ENCODE results near the gene ETNK2.
A peak's percentile ranks its signal among the peaks of the same experiment; 100 is the strongest.
"Not testable (repeated sequence)": the region's sequence is repeated elsewhere in the genome, so short reads cannot be mapped to it uniquely, and the experiment has no call there.

ETNK2 gene

GRCh38 chr1:204094313-204094729 lies 57.5 kb downstream of the ETNK2 start:
- DNase-seq = no peak

DNA sequence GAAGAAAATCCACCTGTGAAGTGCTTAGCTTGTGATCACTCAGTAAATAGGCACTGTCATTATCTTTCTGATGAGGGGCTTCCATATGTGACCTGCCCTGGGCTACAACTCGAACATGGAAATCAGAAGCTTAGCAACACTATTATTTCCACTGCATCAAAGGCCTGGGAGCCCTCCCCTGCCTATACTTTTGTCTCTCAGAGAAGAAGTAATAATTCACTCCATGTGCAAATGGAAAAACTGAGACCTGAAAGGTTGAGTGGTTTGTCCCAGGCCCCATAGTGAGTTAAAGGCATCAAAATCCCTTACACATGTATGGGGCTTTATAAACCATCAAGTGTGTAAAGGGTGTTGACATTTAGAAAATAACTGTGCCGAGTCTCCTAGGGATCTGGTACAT lies 58.1 kb downstream of the ETNK2 start:
- DNase-seq = no peak

GRCh38 chr1:204093421-204093717 lies 58.5 kb downstream of the ETNK2 start:
- peak; percentile 19 for DNase-seq

GRCh38 chr1:204092632-204093420 lies 59.0 kb downstream of the ETNK2 start:
- no peak for DNase-seq

DNA sequence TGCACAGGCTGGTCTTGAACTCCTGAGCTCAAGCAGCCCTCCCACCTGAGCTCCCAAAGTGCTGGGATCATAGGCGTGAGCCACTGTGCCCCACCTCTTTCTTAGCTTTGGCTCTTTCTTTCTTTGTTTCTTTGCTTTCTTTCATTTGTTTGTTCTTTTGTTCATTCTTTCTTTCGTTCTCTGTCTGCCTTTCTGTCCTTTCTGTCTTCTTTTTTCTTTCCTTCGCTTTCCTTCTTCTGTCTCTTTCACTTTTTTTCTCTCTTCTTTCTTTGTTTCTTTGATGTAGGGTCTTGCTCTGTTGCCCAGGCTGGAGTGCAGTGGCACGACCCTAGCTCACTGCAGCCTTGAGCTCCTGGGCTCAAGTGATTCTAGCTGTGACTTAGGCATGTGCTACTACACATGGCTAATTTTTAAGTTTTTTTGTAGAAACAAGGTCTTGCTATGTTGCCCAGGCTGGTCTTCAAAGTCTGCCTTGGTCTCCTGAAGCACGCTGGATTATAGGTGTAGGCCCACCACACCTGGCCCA lies 60.0 kb downstream of the ETNK2 start:
- no peak for DNase-seq

GRCh38 chr1:204091066-204091465 lies 60.8 kb downstream of the ETNK2 start:
- DNase-seq = no peak

DNA sequence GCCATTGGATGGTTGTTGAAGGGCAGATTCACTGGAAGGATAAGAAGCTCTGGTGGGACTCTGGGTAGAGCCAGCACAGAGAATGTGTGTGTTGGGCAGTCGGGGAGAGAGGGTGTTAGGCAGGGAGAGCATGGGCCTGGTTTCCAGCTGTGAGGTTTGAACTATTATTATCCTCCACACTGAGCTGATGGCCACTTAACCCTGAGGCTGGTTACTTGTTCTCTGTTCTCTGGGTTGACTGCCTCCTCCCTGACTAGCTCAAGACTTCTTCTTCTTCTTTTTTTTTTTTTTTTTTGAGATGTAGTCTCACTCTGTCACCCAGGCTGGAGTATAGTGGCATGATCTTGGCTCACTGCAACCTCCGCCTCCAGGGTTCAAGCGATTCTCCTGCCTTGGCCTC lies 61.7 kb downstream of the ETNK2 start:
- not testable (repeated sequence) for DNase-seq

- no peak for DNase-seq
These were observed 62.6 kb downstream of the ETNK2 start for GRCh38 chr1:204089044-204089751.

DNA sequence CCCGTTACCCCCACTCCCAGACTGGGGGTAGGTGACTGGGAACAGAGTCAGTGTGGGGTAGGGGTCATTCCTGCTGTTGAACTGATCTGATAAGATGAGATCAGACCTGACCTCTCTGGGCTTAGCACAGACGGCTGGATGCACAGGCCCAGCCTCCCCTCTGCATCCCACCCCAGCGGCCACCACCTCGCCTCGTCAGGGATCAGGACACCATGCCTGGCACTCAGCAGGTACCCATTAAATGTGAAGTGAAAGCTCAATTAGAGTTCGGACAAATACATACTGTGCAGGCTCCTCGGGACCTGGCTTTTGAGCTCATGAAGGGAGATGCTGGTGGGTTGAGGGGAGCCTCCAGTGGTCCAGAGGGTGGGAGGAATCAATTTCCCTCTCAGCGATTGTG lies 63.2 kb downstream of the ETNK2 start:
- DNase-seq = no peak

GRCh38 chr1:204087893-204088528 lies 63.8 kb downstream of the ETNK2 start:
- DNase-seq = no peak

DNA sequence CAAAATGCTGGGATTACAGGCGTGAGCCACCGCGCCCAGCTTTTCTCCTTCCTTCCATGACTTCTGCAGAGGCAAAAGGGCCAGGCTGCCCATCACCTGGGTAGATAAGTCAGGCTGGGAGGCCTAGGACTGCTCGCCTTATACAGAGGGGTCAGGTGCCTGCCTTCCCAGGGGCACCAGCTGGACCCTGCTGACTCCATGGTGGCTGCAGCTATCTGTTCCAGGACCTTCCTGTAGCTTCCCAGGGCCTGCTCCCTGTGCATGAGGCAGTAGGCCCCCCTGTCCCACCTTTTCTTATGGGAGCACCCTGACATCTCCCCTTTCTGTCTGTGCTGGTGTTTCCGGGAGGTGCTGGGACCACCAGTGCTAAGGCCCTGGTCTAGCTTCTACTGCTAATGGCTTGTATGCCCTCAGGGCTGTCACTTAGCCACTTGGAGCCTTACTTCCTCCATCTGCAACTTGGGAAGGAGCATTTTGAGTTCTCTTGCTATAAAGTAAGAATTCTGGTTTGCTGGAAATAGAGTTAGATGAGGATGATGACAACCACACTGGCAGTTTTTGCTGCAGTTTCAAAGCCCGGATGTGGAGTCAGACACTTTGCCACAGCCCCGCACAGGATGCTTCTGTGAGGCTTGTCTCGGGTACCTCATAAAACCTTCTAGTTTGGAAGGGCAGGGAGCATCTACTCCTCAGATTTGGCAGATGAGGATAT lies 64.5 kb downstream of the ETNK2 start:
- DNase-seq = no peak

GRCh38 chr1:204085876-204086275 lies 66.0 kb downstream of the ETNK2 start:
- no peak for DNase-seq

DNA sequence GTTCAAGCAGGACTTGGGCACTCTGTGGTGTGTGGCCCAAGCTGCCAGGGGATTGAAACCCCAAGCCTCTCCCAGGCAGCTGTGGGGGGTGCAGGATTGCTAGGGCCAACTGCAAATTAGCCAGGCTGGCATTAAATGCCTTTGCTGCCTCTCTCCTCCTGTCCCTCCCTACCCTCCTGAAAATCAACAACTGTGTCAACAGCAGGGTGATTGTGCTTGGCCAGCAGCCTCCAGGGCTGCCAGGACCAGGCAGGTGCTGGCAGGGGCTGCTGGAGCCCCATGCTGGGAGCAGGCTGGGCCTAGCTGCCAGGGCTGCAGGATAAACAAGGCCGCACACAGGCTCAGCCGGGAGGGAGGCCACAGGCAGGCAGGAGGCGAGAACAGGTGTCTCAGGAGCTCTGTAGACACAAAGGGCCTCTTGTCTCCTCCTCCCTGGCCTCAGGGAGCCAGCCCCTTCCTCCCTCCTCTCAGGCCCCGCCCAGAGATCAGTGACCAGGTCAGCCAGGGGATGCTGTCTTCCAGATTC lies 67.5 kb downstream of the ETNK2 start:
- DNase-seq = peak; percentile 94

DNA sequence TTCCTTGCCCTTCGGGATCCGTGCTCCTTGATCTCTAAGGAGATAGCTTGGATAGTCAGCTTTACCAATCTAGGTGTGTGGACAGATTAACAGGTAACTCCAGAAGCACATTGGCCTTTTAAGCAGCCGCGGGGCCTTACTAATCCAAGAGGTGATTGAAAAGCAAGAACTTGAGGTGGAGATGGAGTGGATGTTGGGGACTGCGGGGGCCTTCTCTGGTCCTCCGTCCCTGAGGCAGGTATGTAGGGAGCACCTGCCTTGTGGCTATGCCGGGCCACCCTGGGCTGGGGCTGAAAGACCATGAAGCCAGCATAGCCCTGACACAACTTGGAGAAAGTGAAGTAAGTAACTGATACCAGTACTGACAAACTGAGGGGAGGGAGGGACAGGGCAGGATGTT lies 68.4 kb downstream of the ETNK2 start:
- no peak for DNase-seq

GRCh38 chr1:204081791-204082513 lies 69.9 kb downstream of the ETNK2 start:
- no peak for DNase-seq

DNA sequence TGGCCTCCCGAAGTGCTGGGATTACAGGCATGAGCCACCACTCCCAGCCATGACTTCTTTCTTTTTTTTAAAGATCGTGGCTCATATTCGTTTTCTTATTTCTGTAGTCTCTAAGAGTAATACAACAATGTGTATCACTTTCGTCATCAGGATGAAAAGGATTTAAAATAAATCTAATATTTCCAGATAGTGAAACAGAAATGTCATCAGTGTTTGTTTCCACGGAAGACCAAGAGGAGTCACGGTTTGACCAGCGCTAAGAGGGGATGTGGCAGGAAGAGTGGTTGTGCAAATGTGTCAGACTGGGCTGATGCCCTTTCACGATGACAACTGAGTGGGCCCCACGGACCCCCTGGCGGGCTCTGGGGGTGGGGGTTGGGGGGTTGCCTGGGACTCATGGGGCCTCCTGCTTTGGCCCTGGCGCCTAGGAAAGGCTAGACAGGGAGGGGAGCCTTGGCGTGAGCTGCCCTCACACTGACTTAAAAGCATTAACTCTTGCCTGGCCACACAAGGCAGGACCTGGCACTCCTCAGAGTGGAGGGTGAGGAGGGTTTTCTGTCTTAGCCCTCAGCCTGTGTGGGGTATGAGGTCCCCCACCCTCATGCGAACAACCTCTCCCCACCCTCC lies 70.6 kb downstream of the ETNK2 start:
- no peak for DNase-seq

All from NCI-H2029 (cell line).